Activated CD4-positive, alpha-beta T cell treated with anti-CD3 and anti-CD28 coated beads, Interleukin-2, Interleukin-6, amounts not matched to agents 100 ng/mL and 50 ng/mL, durations not matched to agents 16 hours and 8 hours (primary cell): ENCODE data around the gene SEMA3D.

Experiments
- DNase-seq: peaks from one replicate; pipeline ENCODE4 v3.0.0-alpha.2; 2020

The SEMA3D gene

GRCh38 chr7:85115862-85116261 lies 71.0 kb downstream of the SEMA3D start:
- no peak for DNase-seq

GRCh38 chr7:85115006-85115405 lies 71.8 kb downstream of the SEMA3D start:
- no peak for DNase-seq

GRCh38 chr7:85114342-85114741 lies 72.5 kb downstream of the SEMA3D start:
- DNase-seq = no peak

GRCh38 chr7:85111761-85112160 lies 75.1 kb downstream of the SEMA3D start:
- DNase-seq = no peak

- DNase-seq = no peak
These were observed 80.1 kb downstream of the SEMA3D start for GRCh38 chr7:85106719-85107118.

GRCh38 chr7:85104432-85105205 lies 82.2 kb downstream of the SEMA3D start:
- no peak for DNase-seq

GRCh38 chr7:85103962-85104361 lies 82.9 kb downstream of the SEMA3D start:
- DNase-seq = no peak

- DNase-seq = no peak
These were observed 83.5 kb downstream of the SEMA3D start for GRCh38 chr7:85103357-85103756.

- no peak for DNase-seq
These were observed 84.0 kb downstream of the SEMA3D start for GRCh38 chr7:85102813-85103350.

GRCh38 chr7:85101347-85101746 lies 85.5 kb downstream of the SEMA3D start:
- DNase-seq = no peak

- no peak for DNase-seq
These were observed 89.0 kb downstream of the SEMA3D start for GRCh38 chr7:85097844-85098243.

GRCh38 chr7:85095806-85096205 lies 91.0 kb downstream of the SEMA3D start:
- DNase-seq = no peak

- DNase-seq = no peak
These were observed 91.5 kb downstream of the SEMA3D start for GRCh38 chr7:85095366-85095765.

- DNase-seq = no peak
These were observed 92.7 kb downstream of the SEMA3D start for GRCh38 chr7:85094046-85094725.

- no peak for DNase-seq
These were observed 95.3 kb downstream of the SEMA3D start for GRCh38 chr7:85091565-85091928.

- DNase-seq = no peak
These were observed 95.8 kb downstream of the SEMA3D start for GRCh38 chr7:85090919-85091564.

GRCh38 chr7:85090143-85090542 lies 96.7 kb downstream of the SEMA3D start:
- DNase-seq = no peak

GRCh38 chr7:85081846-85082245 lies 105.0 kb downstream of the SEMA3D start:
- no peak for DNase-seq

GRCh38 chr7:85081392-85081791 lies 105.5 kb downstream of the SEMA3D start:
- DNase-seq = no peak

GRCh38 chr7:85079434-85079833 lies 107.4 kb downstream of the SEMA3D start:
- DNase-seq = no peak

- DNase-seq = no peak
These were observed 108.7 kb downstream of the SEMA3D start for GRCh38 chr7:85078181-85078580.

- DNase-seq = no peak
These were observed 111.0 kb downstream of the SEMA3D start for GRCh38 chr7:85075864-85076263.

GRCh38 chr7:85074992-85075391 lies 111.9 kb downstream of the SEMA3D start:
- no peak for DNase-seq

- no peak for DNase-seq
These were observed 112.8 kb downstream of the SEMA3D start for GRCh38 chr7:85074016-85074415.
